Activated CD8-positive, alpha-beta memory T cell treated with anti-CD3 and anti-CD28 coated beads, Interleukin-2, amount 10 ng/mL, durations not matched to agents 7 days and 5 days (primary cell): ENCODE results near the gene GGA1. TPM values are rescaled to one million over a fixed set of nuclear protein-coding genes. Genes with fewer than 3 reads are reported as not detected.
"Not testable (repeated sequence)": the region's sequence is repeated elsewhere in the genome, so short reads cannot be mapped to it uniquely, and the experiment has no call there.

Source experiments
- ATAC-seq: fragments of 150-1000 bp; cut with Tn5 transposase; one replicate; pipeline ENCODE4 v1.10.0; 2021; ENCODE audit warnings: moderate library complexity
- CTCF ChIA-PET: fragments of 350-600 bp; sonication (Branson Sonifier 250); formaldehyde crosslinking; loops from one replicate; lab custom pipeline; 2021; ENCODE audit warnings: antibody characterized with exemption; lab: Charles Lee
- DNase-seq: peaks from one replicate; pipeline ENCODE4 v3.0.0-alpha.2; 2020
- H3K27ac Mint-ChIP-seq: one replicate; pipeline ENCODE4 v1.8.0; 2021; ENCODE audit warnings: mild to moderate bottlenecking, mixed read lengths
- H3K27me3 Mint-ChIP-seq: one replicate; pipeline ENCODE4 v1.8.0; 2021; ENCODE audit warnings: mixed read lengths
- H3K36me3 Mint-ChIP-seq: one replicate; pipeline ENCODE4 v1.8.0; 2021; ENCODE audit warnings: mild to moderate bottlenecking, mixed read lengths
- H3K4me1 Mint-ChIP-seq: one replicate; pipeline ENCODE4 v1.8.0; 2021; ENCODE audit warnings: mixed read lengths
- H3K4me3 Mint-ChIP-seq: one replicate; pipeline ENCODE4 v1.8.0; 2021; ENCODE audit warnings: mild to moderate bottlenecking, moderate library complexity, mixed read lengths
- H3K9me3 Mint-ChIP-seq: one replicate; pipeline ENCODE4 v1.8.0; 2022; ENCODE audit warnings: low read depth, mixed read lengths
- total RNA-seq, 2 experiments: library from RNA; stranded (reverse); gene quantifications; one replicate each; pipeline ENCODE4 v1.2.3, GENCODE V29; 2021

Gene GGA1
- total RNA-seq, 2 experiments from 2014 or later, result 76.9 to 85.9 TPM

DNA sequence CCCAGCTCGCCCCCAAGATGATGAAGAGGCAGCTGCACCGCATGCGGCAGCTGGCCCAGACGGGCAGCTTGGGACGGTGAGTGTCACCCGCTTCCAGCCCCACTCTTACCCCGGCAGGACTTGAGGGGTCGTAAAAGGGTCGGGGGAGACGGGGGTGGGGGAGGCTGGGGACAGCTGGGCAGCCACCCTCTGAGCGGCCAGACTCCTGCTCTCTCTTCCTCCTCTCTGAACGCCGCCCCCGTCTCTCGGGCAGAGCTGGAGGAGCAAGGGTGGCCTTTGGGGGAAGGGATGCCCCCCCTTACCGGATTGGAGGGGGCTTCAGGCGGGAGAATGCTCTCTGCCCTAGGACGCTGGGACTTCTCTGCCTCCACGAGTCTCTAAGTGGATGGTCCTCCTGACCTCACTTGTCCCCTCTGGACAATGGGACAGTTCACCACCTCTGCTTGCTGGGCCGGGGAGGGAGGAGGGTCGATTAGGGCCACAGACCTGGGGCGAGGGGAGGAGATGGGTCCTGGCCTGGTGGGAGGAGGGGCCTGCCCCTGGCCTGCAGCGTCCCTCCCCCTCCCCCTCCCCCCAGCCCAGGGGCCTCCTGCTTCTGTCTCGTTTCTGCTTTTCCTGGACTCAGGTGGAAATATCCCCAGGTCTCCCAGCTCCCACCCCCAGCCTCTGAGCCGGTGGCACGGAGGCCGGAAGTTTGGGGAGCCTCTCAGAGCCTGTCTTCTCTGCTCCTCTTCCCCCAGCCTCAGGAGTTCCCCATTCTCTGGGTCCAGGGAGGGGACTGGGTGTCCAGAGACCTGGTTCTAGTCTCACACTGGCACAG lies 31.3 kb downstream of the GGA1 start:
- Mint-ChIP-seq H3K4me3 (peak overlapping the region; percentile 90), H3K27me3 (no peaks in the 10 kb centered on the region), H3K36me3 (peaks cover 36% of the 10 kb centered on the region), H3K4me1 (peaks cover 70% of the 10 kb centered on the region), H3K9me3 (no peaks in the 10 kb centered on the region), H3K27ac (peak overlapping the region; percentile 91)
- CTCF ChIA-PET, result interaction anchor here (1.3 to 34.1 kb wide), 5 partner anchors 17 to 33 kb away, joined by 4 to 1064 read pairs (median 6); partner anchors contain the start of genes GGA1, LGALS1, NOL12 and PDXP
- peak; percentile 60 for DNase-seq
- ATAC-seq, result no peak

DNA sequence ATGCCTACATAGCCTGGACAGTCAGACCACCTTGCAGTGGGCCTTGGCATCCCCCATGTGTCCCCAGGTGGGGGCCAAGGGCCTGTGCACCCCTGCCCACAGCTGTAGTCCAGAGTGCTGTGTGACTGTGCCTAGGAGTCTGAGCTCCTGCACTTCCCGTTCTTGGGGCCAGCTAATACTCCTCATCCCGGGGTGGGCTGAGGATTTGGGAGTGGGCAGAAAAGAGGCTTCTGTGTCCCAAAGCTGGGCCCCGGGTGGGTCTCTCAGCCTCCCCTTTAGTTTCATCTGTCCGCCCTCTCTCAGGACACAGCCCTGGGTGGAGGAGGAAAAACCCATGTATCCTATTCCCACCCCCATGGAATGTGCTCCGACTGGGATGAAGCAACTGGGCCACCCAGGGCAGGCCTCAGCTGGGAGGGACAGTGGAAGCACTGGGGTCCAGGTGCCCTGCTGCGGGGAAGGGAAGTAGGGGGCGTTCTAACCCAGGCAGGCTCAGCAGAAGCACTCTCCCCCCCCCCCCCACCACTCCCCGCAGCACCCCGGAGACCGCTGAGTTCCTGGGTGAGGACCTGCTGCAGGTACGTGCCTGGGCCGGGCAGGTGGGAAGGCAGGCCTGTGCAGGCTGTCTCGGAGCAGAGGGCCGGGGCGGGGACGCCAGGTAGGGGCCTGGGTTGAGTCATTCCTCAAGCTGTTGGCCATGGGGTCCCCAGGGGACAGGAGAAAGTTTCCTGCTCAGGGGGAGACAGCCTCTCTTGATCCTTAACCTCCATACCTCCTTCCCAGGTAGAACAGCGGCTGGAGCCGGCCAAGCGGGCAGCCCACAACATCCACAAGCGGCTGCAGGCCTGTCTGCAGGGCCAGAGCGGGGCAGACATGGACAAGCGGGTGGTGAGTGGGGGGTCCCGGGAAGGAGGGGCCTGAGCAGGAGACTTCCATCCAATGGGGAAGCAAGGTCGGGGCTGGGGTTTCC lies 32.2 kb downstream of the GGA1 start:
- H3K36me3 Mint-ChIP-seq, result peaks cover 42% of the 10 kb centered on the region
- peak overlapping the region; percentile 91 for H3K27ac Mint-ChIP-seq
- peak overlapping the region; percentile 90 for H3K4me3 Mint-ChIP-seq

DNA sequence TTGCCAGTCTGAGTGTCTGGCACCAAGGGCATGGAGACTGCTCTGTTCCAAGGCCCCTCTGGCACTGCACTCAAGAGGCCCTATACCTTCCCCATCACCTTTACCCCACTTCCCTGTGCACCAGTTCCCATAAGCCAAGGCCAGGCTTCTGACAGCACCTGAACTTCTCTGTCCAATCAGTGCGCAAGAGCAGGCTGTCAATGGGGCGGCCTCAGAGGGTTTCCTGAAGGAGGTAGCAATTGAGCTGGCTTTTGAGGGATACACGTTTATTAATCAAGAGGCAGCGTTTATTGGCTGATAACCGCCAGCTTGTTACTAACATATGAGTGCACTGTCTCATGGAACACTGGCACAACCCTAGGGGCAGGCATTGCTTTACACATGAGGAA lies 32.9 kb downstream of the GGA1 start:
- Mint-ChIP-seq H3K27ac (peak overlapping the region; percentile 91), H3K4me1 (peaks cover 55% of the 10 kb centered on the region), H3K4me3 (peak overlapping the region; percentile 90), H3K9me3 (no peaks in the 10 kb centered on the region), H3K27me3 (no peaks in the 10 kb centered on the region), H3K36me3 (peaks cover 45% of the 10 kb centered on the region)
- CTCF ChIA-PET, result interaction anchor here (2.5 to 34.1 kb wide), 4 partner anchors 9 to 35 kb away, joined by 41 to 1064 read pairs (median 200); partner anchors contain the start of genes GGA1, LGALS1, NOL12 and PDXP
- no peak for ATAC-seq
- DNase-seq, result no peak

More for the DNA sequence above, 32.2 kb downstream of the GGA1 start:
- CTCF ChIA-PET, result interaction anchor here (1.3 to 34.1 kb wide), 7 partner anchors 8 to 34 kb away, joined by 4 to 1064 read pairs (median 41); partner anchors contain the start of genes GGA1, LGALS1, NOL12 and PDXP
- DNase-seq, result no peak
- Mint-ChIP-seq H3K9me3 (no peaks in the 10 kb centered on the region), H3K27me3 (no peaks in the 10 kb centered on the region), H3K4me1 (peaks cover 62% of the 10 kb centered on the region)
- no peak for ATAC-seq

DNA sequence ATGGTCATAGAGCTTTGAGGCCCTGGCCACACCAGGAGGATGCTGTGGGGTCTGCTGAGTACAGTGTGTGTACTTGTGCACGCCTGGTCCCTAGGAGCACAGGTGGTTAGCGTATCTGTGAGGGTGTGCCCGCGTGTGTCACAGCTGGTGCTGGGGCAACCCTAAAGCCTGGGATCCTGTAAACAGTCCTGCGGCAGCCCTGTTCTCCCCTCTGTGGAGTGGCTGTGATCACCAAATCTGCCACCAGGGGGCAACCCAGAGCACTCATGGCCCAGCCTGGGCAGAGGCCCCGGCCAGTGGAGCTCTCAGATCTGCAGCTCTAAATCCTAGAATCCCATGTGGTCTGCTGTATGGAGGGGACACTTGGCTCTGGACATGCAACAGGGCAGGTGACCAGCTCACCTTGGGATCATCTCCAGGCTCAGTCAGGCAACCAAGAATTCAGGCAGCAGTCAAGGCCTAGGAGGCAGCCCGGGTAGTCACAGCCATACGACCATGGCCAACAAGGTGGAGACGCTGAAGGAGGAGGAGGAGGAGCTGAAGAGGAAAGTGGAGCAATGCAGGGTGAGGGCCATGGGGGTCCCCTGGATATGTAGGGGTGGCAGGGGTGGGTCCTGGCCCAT lies 34.7 kb downstream of the GGA1 start:
- CTCF ChIA-PET, result interaction anchor here (0.7 to 34.1 kb wide), 19 partner anchors 11 to 1316 kb away, joined by 3 to 1064 read pairs (median 6); partner anchors contain the start of genes ANKRD54, GGA1, LGALS1 and NOL12
- peak overlapping the region; percentile 48 for H3K27ac Mint-ChIP-seq
- H3K4me3 Mint-ChIP-seq, result peak overlapping the region; percentile 35
- DNase-seq, result peak; percentile 90
- H3K27me3 Mint-ChIP-seq, result no peaks in the 10 kb centered on the region
- peaks cover 38% of the 10 kb centered on the region for H3K4me1 Mint-ChIP-seq
- no peaks in the 10 kb centered on the region for H3K9me3 Mint-ChIP-seq
- H3K36me3 Mint-ChIP-seq, result peaks cover 55% of the 10 kb centered on the region
- peak; percentile 52 for ATAC-seq

DNA sequence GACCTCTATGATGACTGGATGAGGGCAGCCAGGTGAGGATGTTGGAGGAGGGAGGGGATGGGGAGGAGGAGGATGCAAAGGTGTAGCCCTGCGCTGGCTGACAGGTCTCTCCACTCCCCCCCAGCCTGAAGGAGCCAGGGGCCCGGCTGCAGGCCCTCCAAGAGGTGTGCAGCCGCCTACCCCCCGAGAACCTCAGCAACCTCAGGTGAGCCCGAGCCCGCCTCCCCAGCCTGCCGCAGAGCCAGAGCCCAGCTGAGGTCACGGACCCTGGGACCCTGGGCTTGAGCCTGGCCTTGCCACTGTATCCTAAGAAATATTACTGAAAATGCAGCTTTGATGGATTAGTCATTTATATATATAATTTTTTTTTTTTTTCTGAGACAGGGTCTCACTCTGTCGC lies 38.7 kb downstream of the GGA1 start:
- CTCF ChIA-PET, result interaction anchor here (34.1 kb wide), 1 partner anchor 23 kb away, joined by 1064 read pairs; the partner anchor contains the start of genes LGALS1, NOL12 and PDXP
- no peaks in the 10 kb centered on the region for H3K27me3 Mint-ChIP-seq
- no peak for ATAC-seq
- no peak overlapping the region for H3K4me3 Mint-ChIP-seq
- H3K4me1 Mint-ChIP-seq, result peaks cover 22% of the 10 kb centered on the region
- no peak for DNase-seq
- no peak overlapping the region for H3K27ac Mint-ChIP-seq
- H3K9me3 Mint-ChIP-seq, result no peaks in the 10 kb centered on the region
- H3K36me3 Mint-ChIP-seq, result peaks cover 69% of the 10 kb centered on the region

DNA sequence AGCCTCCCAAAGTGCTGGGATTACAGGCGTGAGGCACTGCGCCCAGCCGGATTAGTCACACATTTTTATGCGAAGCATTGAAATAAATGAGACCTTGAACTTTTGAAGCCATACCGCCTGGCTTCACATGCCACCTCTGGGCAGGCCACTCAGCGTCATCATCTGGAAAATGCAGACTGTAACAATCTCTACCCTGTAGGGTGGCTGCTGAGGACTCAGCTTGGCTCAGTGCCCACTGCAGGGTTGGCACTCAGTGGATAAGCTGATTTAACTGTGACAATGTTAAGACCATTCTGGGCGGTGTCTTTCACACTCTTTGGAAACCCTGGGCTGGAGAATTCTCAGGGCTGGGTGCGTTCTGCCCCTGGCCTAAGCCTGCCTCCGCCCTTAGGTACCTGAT lies 39.3 kb downstream of the GGA1 start:
- peaks cover 68% of the 10 kb centered on the region for H3K36me3 Mint-ChIP-seq
- ATAC-seq, result no peak
- no peak for DNase-seq
- H3K27me3 Mint-ChIP-seq, result no peaks in the 10 kb centered on the region
- no peaks in the 10 kb centered on the region for H3K9me3 Mint-ChIP-seq
- H3K27ac Mint-ChIP-seq, result no peak overlapping the region
- H3K4me3 Mint-ChIP-seq, result no peak overlapping the region
- H3K4me1 Mint-ChIP-seq, result peaks cover 16% of the 10 kb centered on the region
- CTCF ChIA-PET, result interaction anchor here (0.7 to 34.1 kb wide), 2 partner anchors 12 to 22 kb away, joined by 4 to 1064 read pairs; partner anchors contain the start of genes LGALS1, NOL12 and PDXP

DNA sequence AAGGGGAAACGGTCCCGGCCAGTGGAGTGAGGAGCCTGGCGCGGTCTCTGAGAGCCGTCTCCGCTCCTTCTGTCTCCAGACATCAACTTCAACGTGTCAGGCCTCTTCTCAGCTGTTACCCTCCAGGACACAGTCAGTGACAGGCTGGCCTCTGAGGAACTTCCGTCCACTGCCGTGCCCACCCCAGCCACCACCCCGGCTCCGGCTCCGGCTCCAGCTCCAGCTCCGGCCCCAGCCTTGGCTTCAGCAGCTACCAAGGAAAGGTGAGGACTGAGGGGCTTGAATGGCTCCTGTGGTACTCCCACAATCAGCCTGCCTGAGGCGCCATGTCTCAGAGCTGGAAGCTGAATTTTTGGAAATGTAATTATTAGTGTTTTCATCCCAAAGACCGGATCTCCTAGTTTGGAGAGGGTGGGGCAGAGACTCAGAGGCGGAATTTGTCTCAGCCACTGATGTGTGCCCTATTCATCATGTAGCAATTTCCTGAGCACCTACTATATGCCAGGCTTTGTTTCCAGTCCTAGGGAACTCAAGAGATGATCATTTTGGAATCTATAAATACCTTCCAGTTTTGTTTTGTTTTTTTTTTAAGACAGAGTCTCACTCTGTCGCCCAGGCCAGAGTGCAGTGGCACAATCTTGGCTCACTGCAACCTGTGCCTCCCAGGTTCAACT lies 42.0 kb downstream of the GGA1 start:
- Mint-ChIP-seq H3K27me3 (no peaks in the 10 kb centered on the region), H3K4me1 (peaks cover 2% of the 10 kb centered on the region), H3K4me3 (no peak overlapping the region), H3K27ac (no peak overlapping the region), H3K9me3 (no peaks in the 10 kb centered on the region), H3K36me3 (peaks cover 54% of the 10 kb centered on the region)
- no peak for ATAC-seq
- CTCF ChIA-PET, result interaction anchor here (34.1 to 41.1 kb wide), 2 partner anchors 17 to 20 kb away, joined by 1064 read pairs; partner anchors contain the start of genes LGALS1, NOL12, PDXP and SH3BP1
- no peak for DNase-seq

DNA sequence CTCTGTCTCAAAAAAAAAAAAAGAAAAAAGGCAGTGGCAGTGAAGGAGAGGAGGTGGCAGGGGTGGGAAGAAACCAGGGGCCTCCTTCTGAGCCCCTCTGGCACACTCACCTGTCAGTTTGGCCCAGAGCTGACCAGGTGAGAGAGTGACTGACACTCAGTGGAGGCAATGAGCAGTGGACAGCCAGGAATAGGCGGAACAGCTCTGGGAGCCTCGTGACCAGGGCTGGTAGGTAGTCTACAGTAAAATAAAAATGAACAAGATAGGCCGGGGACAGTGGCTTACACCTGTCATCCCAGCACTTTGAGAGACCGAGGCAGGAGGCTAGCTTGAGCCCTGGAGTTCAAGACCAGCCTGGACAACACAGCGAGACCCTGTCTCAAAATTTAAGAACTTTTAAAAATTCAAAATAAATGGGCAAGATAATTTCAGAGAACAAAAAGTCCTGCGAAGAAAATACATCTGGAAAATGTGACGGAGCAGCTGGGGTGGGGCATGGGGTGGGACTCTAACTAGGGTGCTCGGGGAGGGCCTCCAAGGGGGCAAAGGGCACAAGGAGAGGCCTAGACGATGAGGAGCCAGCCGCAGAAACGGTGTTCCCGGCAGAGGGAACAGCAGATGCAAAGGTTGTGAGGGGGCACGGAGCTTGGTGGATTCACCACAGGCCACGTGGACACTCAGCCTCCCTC lies 46.1 kb downstream of the GGA1 start:
- Mint-ChIP-seq H3K27ac (no peak overlapping the region), H3K4me1 (peaks cover 14% of the 10 kb centered on the region), H3K36me3 (peaks cover 31% of the 10 kb centered on the region), H3K9me3 (no peaks in the 10 kb centered on the region), H3K27me3 (no peaks in the 10 kb centered on the region), H3K4me3 (no peak overlapping the region)
- DNase-seq (no peak), ATAC-seq (no peak)
- CTCF ChIA-PET, result interaction anchor here (13.1 to 41.1 kb wide), 2 partner anchors 21 to 28 kb away, joined by 184 to 1064 read pairs; partner anchors contain the start of genes NOL12 and SH3BP1

DNA sequence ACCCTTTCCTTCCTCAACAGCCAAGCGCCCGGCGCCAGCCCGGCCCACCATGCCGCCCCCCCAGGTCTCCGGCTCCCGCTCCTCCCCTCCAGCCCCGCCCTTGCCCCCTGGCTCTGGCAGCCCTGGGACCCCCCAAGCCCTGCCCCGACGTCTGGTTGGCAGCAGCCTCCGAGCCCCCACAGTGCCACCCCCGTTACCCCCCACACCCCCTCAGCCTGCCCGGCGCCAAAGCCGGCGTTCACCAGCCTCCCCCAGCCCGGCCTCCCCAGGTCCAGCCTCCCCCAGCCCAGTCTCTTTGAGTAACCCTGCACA lies 46.6 kb downstream of the GGA1 start:
- Mint-ChIP-seq H3K36me3 (peaks cover 26% of the 10 kb centered on the region), H3K27ac (no peak overlapping the region), H3K9me3 (no peaks in the 10 kb centered on the region), H3K4me3 (no peak overlapping the region), H3K4me1 (peaks cover 17% of the 10 kb centered on the region), H3K27me3 (no peaks in the 10 kb centered on the region)
- DNase-seq (no peak), ATAC-seq (no peak)
- CTCF ChIA-PET, result interaction anchor here (13.1 to 41.1 kb wide), 2 partner anchors 21 to 27 kb away, joined by 184 to 1064 read pairs; partner anchors contain the start of genes NOL12 and SH3BP1

DNA sequence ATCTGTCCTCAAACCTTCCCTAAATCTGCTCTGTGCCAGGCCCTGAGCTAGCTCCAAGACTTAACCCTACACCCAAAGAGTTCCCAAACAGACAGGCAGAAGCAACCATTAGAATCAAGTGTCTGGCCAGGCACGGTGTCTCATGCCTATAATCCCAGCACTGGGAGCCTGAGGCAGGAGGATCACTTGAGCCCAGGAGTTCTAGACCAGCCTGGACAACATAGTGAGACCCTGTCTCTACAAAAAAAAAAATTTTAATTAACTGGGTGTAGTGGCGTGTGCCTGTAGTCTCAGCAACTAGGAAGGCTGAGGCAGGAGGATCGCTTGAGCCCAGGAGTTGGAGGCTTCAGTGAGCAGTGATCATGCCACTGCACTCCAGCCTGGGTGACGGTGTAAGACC lies 47.9 kb downstream of the GGA1 start:
- ATAC-seq, H3K9me3 Mint-ChIP-seq, H3K4me3 Mint-ChIP-seq, DNase-seq, H3K27me3 Mint-ChIP-seq: not testable (repeated sequence)
- Mint-ChIP-seq H3K4me1 (peaks cover 31% of the 10 kb centered on the region), H3K27ac (peak overlapping the region; percentile 30), H3K36me3 (peaks cover 16% of the 10 kb centered on the region)
- CTCF ChIA-PET, result interaction anchor here (13.1 to 41.1 kb wide), 2 partner anchors 23 to 26 kb away, joined by 184 to 1064 read pairs; partner anchors contain the start of genes NOL12 and SH3BP1

DNA sequence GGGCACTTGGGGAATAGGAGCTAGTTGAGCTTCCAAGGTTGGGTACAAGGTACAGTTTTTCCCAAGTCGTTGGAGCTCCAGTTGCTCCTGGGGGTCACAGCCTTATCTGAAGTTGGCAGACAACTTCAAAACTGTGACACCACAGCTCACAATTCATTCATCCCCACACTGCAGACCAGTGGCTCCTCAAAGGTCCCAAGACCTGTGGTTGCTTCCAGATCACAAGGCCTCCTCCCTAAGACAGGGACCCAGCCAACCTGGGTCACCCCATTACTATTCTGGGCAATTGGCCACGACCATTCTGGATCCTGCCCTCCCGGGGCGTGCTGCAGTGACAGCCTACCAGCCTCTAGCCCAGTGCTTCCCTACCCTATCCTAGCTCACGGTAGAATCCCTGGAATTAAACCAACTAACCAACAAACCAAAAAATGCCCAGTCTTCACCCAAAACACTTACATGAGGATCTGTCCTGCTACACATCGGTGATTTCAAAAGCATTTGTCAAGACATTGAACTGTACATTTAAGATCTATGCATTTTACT lies 49.0 kb downstream of the GGA1 start:
- H3K36me3 Mint-ChIP-seq, result peaks cover 11% of the 10 kb centered on the region
- ATAC-seq, result no peak
- peak overlapping the region; percentile 78 for H3K4me3 Mint-ChIP-seq
- no peaks in the 10 kb centered on the region for H3K27me3 Mint-ChIP-seq
- H3K27ac Mint-ChIP-seq, result peak overlapping the region; percentile 88
- no peak for DNase-seq
- H3K9me3 Mint-ChIP-seq, result no peaks in the 10 kb centered on the region
- CTCF ChIA-PET, result interaction anchor here (2.9 to 41.1 kb wide), 4 partner anchors 18 to 50 kb away, joined by 17 to 1064 read pairs (median 130); partner anchors contain the start of genes GGA1, LGALS1, NOL12 and SH3BP1
- peaks cover 39% of the 10 kb centered on the region for H3K4me1 Mint-ChIP-seq
